ENCODE results near the gene FERMT1. TPM values are rescaled to one million over a fixed set of nuclear protein-coding genes. Genes with fewer than 3 reads are reported as not detected.
"Not testable (repeated sequence)": the region's sequence is repeated elsewhere in the genome, so short reads cannot be mapped to it uniquely, and the experiment has no call there.

Gene FERMT1
- total RNA-seq, 1 donor from 2014 or later: 0.27 TPM

DNA sequence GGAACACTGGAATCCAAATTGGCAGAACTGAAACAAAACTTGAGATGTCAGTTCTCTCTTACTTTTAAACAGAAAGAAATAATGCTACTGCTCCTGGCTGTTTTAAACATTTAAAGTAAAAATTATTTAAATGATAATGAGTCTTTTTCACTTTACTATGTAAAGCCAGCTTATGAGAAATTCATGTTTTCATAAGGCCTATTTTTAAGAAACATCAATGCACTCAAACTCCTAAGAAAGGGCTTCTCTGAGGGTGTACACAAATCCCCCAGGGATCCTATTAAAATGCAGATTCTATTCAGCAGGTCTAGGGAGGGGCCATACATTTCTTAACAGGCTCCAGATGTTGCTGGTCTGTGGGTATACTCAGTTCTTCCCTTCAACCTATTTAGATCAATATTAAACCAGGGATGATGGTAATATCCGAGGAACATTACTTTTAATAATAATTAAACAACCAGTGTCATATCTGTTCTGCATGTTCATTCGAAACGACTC is 2.3 kb downstream of the FERMT1 start:
- no peak for TF ChIP-seq CTCF (IDR thresholded peaks at IDR 0.05)
- H3K4me3 Mint-ChIP-seq (ENCODE audit: unreplicated experiment): no peak overlapping the region
- no peak for DNase-seq (ENCODE audit: extremely low spot score, unreplicated experiment)
- no peak overlapping the region for H3K27ac Mint-ChIP-seq (ENCODE audit: unreplicated experiment)
- peaks cover 33% of the 10 kb centered on the region for H3K27me3 Mint-ChIP-seq (ENCODE audit: unreplicated experiment)
- H3K36me3 Mint-ChIP-seq (ENCODE audit: unreplicated experiment): no peaks in the 10 kb centered on the region
- H3K9me3 Mint-ChIP-seq (ENCODE audit: unreplicated experiment): no peaks in the 10 kb centered on the region
- peaks cover 12% of the 10 kb centered on the region for H3K4me1 Mint-ChIP-seq (ENCODE audit: unreplicated experiment)

DNA sequence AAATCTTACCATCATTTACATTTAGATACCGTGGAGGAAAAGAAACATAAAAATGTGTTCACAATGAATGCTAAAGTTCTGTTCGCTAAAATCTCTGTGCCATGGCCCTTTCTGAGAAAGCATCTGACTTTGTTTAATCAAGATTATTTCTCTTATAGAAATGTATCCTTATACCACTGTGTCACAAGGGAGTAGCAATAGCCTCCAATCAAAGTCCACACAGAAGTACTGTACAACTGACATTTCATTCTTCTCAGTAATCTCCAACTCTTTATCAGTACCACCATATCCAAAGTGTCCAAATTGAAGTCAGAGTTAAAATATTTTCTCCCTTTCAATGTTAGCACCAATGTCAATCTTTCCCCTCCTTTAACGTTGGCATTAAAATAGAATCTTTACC is 6.1 kb downstream of the FERMT1 start:
- Mint-ChIP-seq H3K36me3 (ENCODE audit: unreplicated experiment) (no peaks in the 10 kb centered on the region), H3K27ac (ENCODE audit: unreplicated experiment) (no peak overlapping the region)

GRCh38 chr20:6115221-6115895 is 7.5 kb downstream of the FERMT1 start:
- H3K27ac Mint-ChIP-seq (ENCODE audit: unreplicated experiment): no peak overlapping the region

More for the DNA sequence above, 6.1 kb downstream of the FERMT1 start:
- Mint-ChIP-seq H3K4me3 (ENCODE audit: unreplicated experiment) (no peak overlapping the region), H3K27me3 (ENCODE audit: unreplicated experiment) (peaks cover 17% of the 10 kb centered on the region), H3K4me1 (ENCODE audit: unreplicated experiment) (no peaks in the 10 kb centered on the region), H3K9me3 (ENCODE audit: unreplicated experiment) (peaks cover 19% of the 10 kb centered on the region)
- DNase-seq (ENCODE audit: extremely low spot score, unreplicated experiment): no peak
- no peak for TF ChIP-seq CTCF (IDR thresholded peaks at IDR 0.05)

DNA sequence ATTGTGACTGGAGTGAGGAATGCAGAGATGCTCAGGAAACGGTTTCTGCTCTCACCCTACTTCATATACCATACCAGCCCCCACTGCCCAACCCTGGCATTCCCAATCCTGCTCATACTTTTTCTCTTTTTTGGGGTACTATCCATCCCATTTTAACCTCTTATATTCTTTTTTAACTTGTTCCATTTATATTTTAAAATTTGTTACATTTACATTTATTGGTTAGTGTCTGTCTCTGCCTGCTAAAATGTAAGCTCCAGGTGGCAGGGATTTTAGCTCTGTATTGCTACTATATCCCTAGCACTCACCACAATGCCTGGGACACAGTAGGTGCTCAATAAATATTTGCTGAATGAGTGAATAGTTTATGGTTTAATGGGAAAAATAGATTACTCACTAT is 8.1 kb downstream of the FERMT1 start:
- H3K27ac Mint-ChIP-seq (ENCODE audit: unreplicated experiment): no peak overlapping the region
- H3K27me3 Mint-ChIP-seq (ENCODE audit: unreplicated experiment): peaks cover 7% of the 10 kb centered on the region
- TF ChIP-seq CTCF (IDR thresholded peaks at IDR 0.05): no peak
- no peaks in the 10 kb centered on the region for H3K36me3 Mint-ChIP-seq (ENCODE audit: unreplicated experiment)
- no peak for DNase-seq (ENCODE audit: extremely low spot score, unreplicated experiment)
- H3K4me1 Mint-ChIP-seq (ENCODE audit: unreplicated experiment): no peaks in the 10 kb centered on the region
- H3K4me3 Mint-ChIP-seq (ENCODE audit: unreplicated experiment): no peak overlapping the region
- peaks cover 19% of the 10 kb centered on the region for H3K9me3 Mint-ChIP-seq (ENCODE audit: unreplicated experiment)

More at GRCh38 chr20:6115221-6115895, 7.5 kb downstream of the FERMT1 start:
- no peak for DNase-seq (ENCODE audit: extremely low spot score, unreplicated experiment)
- Mint-ChIP-seq H3K27me3 (ENCODE audit: unreplicated experiment) (peaks cover 8% of the 10 kb centered on the region), H3K4me3 (ENCODE audit: unreplicated experiment) (no peak overlapping the region), H3K4me1 (ENCODE audit: unreplicated experiment) (no peaks in the 10 kb centered on the region), H3K9me3 (ENCODE audit: unreplicated experiment) (peaks cover 19% of the 10 kb centered on the region), H3K36me3 (ENCODE audit: unreplicated experiment) (no peaks in the 10 kb centered on the region)
- no peak for TF ChIP-seq CTCF (IDR thresholded peaks at IDR 0.05)

DNA sequence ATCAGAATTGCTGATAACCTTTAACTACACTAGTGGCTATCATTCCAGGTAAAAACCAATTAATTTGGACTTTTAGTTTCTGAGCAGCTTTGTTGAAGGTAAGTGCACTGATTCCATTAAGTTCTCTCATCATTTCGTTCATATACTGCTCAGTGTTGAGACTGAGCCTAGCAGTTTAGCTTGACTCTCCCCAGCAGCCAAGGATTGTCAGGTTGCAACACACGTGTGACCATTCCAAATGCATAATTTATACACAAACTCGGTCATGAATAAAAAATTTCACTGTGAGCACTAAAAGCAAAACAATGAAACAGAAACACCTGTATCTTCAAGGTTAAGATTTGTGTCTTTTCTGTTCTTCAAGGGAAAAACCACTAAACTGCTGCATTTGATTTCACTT is 8.9 kb downstream of the FERMT1 start:
- Mint-ChIP-seq H3K9me3 (ENCODE audit: unreplicated experiment) (peaks cover 19% of the 10 kb centered on the region), H3K4me1 (ENCODE audit: unreplicated experiment) (no peaks in the 10 kb centered on the region), H3K36me3 (ENCODE audit: unreplicated experiment) (no peaks in the 10 kb centered on the region), H3K27ac (ENCODE audit: unreplicated experiment) (no peak overlapping the region), H3K27me3 (ENCODE audit: unreplicated experiment) (no peaks in the 10 kb centered on the region), H3K4me3 (ENCODE audit: unreplicated experiment) (no peak overlapping the region)
- TF ChIP-seq CTCF (IDR thresholded peaks at IDR 0.05): no peak
- no peak for DNase-seq (ENCODE audit: extremely low spot score, unreplicated experiment)

DNA sequence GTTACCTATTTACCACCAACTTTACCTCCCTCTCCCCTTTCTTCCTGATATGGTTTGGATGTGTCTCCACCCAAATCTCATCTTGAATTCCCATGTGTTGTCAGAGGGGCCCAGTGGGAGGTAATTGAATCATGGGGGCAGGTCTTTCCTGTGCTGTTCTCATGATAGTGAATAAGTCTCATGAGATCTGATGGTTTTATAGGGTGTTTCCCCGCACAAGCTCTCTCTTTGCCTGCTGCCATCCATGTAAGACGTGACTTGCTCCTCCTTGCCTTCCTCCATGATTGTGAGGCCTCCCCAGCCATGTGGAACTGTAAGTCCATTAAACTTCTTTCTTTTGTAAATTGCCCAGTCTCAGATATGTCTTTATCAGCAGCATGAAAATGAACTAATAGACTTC is 9.9 kb downstream of the FERMT1 start:
- H3K9me3 Mint-ChIP-seq (ENCODE audit: unreplicated experiment): peaks cover 19% of the 10 kb centered on the region
- H3K36me3 Mint-ChIP-seq (ENCODE audit: unreplicated experiment); DNase-seq (ENCODE audit: extremely low spot score, unreplicated experiment); H3K4me3 Mint-ChIP-seq (ENCODE audit: unreplicated experiment); H3K27ac Mint-ChIP-seq (ENCODE audit: unreplicated experiment); H3K27me3 Mint-ChIP-seq (ENCODE audit: unreplicated experiment); H3K4me1 Mint-ChIP-seq (ENCODE audit: unreplicated experiment): not testable (repeated sequence)

Measured in osteocyte (in vitro differentiated cells).